Measurements from ENCODE around the gene TGFB1.
A peak's percentile ranks its signal among the peaks of the same experiment; 100 is the strongest.
"Not testable (repeated sequence)": the region's sequence is repeated elsewhere in the genome, so short reads cannot be mapped to it uniquely, and the experiment has no call there.

The TGFB1 gene

DNA sequence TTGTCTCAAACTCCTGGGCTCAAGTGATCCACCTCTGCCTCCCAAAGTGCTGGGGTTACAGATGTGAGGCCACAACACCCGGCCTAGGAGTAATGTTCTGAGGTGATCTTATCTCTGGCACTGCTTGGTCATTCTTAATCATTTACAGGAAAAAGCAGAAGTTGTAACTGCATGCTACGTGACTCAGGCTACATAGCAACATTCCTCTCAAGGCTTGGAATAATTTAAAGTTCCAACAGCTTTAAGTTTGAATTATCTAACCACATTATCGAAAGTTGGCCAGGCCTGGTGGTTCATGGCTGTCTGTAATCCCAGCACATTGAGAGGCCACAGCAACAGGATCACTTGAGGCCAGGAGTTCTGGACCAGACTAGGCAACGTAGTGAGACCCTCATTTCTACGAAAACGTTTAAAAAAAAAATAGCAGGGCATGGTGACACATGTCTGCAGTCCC lies 14.2 kb upstream of the TGFB1 start:
- no peak for DNase-seq

DNA sequence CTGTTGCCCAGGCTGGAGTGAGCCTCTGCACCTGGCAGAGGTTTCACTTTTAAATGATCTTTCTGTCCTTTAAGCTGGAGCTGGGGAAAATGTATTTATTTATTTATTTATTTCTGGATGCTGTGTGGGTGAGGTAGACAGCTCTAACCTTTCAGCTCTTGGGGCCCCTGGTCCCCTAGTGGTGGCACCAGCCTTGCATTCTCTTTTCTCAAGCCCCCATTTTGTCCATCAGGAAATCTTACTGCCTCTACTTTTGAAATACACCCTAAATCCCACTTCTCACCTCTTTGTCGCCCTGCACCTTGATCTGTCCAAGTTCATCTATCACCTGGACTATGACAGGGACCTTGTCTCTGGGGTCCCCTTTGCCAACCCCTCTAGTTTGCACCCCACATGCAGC lies 12.4 kb upstream of the TGFB1 start:
- no peak for DNase-seq

GRCh38 chr19:41364524-41365391 lies 11.0 kb upstream of the TGFB1 start:
- DNase-seq: no peak

DNA sequence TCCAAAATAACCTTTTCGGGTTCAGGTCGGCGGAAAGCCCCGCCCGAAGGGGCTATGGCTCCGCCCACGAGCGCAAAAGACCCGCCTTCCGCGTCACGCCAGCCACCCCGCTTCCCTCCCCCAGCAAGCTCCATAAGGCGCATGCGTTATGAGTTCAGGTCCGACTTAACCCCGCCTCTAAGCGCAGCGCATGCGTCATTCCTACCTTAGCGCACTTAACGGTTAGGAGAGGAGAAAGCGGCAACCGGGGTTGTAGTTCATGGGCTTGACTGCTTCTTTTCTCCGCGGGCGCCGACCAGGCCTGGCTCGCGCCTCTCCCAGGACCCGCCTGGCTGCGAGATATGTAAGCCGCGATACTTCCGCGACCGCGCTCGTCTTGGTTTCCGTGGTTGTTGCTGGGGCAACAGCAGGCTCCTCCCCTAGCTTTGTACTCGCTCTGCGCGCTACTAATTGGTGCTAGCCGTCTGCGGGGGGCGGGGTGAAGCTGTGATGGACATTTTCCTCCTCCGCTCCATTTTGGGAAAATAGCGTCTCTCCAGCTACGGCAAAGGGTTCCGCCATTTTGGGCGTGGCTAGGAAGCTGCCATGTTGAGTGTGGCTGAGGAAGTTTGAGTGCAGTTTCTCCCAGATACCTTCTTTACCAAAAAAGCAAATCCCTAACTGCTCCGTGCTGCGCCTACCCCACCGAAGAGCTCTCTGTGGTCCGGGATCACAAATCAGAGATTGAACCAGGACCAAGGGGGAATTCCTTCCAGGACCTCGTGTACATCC lies 10.2 kb upstream of the TGFB1 start, which contains the start of gene B9D2:
TSS of gene B9D2 (minus strand) at position 397 of the 771 bp plus-strand sequence. CDS start 630 bp downstream, outside the sequence.
- DNase-seq: peak; percentile 97

DNA sequence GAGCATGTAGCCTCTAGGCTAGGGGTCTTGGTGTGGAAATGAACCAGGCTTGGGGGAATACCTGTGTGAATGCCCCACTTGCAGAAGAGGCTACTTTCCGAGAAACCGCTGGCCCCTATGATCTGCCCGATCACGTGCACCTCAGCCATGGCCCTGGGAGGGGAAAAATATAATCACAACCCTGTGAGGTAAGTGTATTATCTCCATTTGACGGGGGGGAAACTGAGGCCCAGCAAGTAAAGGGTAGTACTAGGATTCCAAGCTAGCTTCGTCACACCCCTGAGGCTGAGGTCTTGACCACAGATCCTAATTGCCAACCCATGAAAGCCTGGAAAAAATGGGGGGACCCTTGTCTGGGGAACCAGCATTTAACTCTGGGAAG lies 9.6 kb upstream of the TGFB1 start:
- DNase-seq: no peak

GRCh38 chr19:41362143-41362847 lies 8.6 kb upstream of the TGFB1 start:
- no peak for DNase-seq

DNA sequence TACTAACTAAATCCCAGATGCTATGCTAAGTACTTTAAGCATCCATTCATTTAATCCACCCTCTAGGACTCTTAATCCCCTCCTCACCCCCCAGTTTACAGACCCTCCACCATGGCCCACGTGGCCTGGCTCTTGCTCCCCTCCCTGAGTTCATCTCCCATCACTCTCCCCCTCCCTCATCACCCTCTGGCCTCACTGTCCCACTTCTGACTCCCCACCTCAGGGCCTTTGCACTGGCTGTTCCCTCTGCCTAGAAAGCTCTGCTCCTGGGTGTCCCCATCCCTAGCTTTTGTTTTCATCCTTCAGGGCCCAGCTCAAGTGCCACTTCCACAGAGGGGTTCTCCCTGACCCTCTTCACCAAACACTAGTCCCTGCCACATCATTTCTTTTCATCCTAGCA lies 6.0 kb upstream of the TGFB1 start:
- DNase-seq: no peak

- DNase-seq: no peak
These were observed 4.0 kb upstream of the TGFB1 start for GRCh38 chr19:41357746-41358145.

GRCh38 chr19:41356984-41357739 lies 3.4 kb upstream of the TGFB1 start:
- DNase-seq: no peak

DNA sequence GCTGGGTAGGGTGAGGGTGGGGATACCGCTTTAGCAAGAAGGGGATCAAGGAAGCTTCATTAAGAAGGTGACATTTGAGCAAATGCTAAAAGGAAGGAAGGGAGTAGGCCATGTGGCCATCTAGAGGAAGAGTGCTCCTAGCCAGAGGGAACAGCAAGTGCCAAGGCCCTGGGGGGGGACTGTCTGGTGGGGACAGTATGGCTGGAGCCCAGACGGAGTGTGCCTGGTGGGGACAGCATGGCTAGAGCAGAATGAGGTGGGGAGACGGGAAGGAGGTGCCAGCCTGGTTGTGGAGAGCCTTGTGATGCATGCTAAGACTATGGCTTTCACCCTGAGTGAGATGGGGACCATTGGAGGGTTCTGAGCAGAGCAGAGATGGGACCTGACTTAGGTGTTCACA lies 2.1 kb upstream of the TGFB1 start:
- DNase-seq: no peak

DNA sequence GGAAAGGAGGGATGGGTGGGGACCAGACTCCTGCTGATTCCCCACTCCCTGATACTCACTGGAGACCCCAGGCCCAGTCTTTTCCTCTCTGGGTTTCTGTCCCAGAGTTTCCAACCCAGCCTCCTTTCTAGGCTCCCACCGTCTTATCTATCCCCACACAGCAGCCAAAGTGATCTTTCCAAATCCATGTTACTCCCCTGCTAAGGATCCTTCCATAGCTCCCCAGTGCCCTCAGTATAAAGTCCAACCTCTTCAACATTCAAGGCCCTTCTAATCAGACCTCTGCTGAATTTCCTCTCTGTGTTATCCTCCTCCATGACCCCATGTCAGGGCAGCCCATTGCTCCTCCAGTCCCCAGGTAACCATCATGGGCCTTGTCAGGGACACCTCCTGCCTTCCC lies 1.3 kb upstream of the TGFB1 start:
- DNase-seq: no peak

GRCh38 chr19:41354343-41354953 lies 726 bp upstream of the TGFB1 start:
- no peak for DNase-seq

DNA sequence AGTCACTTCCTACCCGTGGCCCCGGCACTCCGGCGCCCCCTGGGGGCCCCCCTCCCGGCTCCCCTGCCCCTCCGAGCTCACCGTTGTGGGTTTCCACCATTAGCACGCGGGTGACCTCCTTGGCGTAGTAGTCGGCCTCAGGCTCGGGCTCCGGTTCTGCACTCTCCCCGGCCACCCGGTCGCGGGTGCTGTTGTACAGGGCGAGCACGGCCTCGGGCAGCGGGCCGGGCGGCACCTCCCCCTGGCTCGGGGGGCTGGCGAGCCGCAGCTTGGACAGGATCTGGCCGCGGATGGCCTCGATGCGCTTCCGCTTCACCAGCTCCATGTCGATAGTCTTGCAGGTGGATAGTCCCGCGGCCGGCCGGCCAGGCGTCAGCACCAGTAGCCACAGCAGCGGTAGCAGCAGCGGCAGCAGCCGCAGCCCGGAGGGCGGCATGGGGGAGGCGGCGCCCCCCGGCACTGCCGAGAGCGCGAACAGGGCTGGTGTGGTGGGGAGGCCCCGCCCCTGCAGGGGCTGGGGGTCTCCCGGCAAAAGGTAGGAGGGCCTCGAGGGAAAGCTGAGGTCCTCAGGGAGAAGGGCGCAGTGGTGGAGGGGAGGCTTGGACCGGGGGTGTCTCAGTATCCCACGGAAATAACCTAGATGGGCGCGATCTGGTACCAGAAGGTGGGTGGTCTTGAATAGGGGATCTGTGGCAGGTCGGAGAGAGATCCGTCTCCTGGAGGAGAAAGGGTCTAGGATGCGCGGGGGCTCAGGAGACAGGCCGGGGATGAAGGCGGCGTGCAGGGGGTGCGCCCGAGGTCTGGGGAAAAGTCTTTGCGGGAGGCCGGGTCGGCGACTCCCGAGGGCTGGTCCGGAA lies 885 bp downstream of the TGFB1 start:
- DNase-seq: peak; percentile 78

DNA sequence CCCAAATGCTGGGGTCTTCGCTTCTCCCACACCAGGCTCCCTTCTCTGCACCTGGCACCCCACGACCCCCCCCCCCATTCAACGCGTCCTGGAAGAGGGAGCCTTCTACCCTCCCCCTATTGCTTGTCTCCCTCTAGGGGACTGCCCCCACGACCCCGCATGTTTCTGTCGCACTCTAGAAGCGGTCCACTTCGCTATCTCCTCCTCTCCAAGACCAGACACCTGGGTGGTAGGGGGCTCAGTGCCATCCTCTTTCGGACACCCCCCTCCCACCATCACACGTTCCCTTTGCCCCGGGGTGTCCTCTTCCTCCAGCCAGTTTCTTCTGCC lies 1.5 kb downstream of the TGFB1 start:
- no peak for DNase-seq

- peak; percentile 82 for DNase-seq
These were observed 2.1 kb downstream of the TGFB1 start for GRCh38 chr19:41351339-41352245.

DNA sequence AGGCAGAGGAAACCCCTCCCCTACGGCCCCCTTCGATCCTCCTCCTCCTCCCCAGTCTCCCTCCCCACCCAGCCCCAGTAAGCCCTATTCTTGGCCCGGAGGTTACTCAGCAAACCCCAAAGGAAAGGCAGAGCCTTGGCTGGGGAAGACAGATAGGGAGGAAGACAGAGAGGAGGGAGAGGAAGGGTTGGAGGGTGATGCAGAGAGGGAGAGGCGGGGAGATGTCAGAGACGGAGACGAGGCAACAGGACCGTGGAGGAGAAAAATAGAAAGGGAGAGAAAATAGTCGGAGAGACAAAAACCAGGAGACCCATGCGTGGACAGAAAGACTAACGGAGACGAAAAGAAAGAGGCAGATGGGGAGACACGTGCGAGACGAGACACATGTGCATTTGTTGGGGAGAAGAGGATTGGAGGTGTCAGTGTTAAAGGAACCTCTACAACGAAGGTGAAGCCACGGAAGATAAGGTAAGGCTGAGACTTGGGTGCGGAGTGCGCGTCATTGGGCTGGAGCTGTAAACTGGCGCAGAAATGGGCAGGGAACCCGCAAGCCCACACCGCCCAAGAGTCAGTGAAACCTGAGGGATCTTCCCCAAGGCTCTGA lies 2.9 kb downstream of the TGFB1 start:
- DNase-seq: no peak

GRCh38 chr19:41346916-41347315 lies 6.8 kb downstream of the TGFB1 start:
- not testable (repeated sequence) for DNase-seq

DNA sequence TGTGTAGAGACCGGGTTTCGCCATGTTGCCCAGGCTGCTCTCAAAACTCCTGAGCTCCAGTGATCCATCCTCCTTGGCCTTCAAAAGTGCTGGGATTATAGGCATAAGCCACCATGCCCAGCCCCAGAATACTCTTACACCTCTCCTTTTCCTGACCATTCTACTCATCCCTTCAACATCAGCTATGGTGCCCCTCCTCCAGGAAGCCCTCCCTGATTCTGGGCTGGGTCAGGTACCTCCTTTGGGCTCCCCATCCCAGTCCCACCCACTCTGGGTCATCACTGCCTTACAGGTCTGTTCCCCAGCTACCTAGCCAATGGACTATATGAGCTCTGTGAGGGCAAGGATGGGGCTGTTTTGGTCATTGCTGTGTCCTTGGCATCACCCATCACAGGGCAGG lies 9.6 kb downstream of the TGFB1 start:
- DNase-seq: no peak

DNA sequence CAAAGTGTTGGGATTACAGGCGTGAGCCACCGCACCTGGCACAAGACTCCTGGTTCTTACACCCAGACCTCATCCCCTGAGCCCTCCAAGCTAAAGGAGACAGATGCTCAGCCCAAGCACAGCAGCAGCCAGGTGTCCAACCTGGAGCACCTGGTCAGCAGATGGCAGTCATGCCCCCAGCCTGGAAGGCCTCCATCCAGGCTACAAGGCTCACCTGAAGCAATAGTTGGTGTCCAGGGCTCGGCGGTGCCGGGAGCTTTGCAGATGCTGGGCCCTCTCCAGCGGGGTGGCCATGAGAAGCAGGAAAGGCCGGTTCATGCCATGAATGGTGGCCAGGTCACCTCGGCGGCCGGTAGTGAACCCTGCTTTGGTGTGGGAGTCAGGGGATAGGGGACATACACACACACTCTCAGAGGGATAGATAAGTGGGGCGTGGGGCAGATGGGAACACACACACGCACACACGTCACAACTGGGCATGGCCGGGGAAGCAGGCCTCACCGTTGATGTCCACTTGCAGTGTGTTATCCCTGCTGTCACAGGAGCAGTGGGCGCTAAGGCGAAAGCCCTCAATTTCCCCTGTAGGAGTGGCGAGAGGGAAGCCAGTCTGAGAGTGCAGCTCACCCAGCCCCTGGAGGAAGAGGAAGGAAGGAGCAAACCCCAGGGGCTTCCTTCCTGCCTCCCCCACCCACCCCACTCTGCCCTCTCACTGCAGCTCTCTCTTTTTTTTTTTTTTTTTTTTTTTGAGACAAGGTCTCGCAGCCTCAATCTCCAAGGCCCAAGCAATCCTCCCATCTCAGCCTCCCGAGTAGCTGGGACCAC lies 11.8 kb downstream of the TGFB1 start:
- DNase-seq: no peak

Measured in activated CD4-positive, CD25-positive, alpha-beta regulatory T cell treated with anti-CD3 and anti-CD28 coated beads, Interleukin-2, amount 50 U/mL, for 72 hours (primary cell).